ENCODE measurements around the gene PPAN.

The PPAN gene

DNA sequence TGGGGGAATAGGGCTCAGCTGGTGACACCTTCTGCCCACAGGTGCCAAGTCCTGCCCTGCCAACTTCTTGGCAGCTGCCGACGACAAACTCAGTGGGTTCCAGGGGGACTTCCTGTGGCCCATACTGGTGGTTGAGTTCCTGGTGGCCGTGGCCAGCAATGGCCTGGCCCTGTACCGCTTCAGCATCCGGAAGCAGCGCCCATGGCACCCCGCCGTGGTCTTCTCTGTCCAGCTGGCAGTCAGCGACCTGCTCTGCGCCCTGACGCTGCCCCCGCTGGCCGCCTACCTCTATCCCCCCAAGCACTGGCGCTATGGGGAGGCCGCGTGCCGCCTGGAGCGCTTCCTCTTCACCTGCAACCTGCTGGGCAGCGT is 7.4 kb downstream of the PPAN start:
- DNase-seq (ENCODE audit: low read depth in 2 of 3, low spot score in 2 of 3): no peak

DNA sequence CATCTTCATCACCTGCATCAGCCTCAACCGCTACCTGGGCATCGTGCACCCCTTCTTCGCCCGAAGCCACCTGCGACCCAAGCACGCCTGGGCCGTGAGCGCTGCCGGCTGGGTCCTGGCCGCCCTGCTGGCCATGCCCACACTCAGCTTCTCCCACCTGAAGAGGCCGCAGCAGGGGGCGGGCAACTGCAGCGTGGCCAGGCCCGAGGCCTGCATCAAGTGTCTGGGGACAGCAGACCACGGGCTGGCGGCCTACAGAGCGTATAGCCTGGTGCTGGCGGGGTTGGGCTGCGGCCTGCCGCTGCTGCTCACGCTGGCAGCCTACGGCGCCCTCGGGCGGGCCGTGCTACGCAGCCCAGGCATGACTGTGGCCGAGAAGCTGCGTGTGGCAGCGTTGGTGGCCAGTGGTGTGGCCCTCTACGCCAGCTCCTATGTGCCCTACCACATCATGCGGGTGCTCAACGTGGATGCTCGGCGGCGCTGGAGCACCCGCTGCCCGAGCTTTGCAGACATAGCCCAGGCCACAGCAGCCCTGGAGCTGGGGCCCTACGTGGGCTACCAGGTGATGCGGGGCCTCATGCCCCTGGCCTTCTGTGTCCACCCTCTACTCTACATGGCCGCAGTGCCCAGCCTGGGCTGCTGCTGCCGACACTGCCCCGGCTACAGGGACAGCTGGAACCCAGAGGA is 7.9 kb downstream of the PPAN start:
- DNase-seq (ENCODE audit: low read depth in 2 of 3, low spot score in 2 of 3): no peak

DNA sequence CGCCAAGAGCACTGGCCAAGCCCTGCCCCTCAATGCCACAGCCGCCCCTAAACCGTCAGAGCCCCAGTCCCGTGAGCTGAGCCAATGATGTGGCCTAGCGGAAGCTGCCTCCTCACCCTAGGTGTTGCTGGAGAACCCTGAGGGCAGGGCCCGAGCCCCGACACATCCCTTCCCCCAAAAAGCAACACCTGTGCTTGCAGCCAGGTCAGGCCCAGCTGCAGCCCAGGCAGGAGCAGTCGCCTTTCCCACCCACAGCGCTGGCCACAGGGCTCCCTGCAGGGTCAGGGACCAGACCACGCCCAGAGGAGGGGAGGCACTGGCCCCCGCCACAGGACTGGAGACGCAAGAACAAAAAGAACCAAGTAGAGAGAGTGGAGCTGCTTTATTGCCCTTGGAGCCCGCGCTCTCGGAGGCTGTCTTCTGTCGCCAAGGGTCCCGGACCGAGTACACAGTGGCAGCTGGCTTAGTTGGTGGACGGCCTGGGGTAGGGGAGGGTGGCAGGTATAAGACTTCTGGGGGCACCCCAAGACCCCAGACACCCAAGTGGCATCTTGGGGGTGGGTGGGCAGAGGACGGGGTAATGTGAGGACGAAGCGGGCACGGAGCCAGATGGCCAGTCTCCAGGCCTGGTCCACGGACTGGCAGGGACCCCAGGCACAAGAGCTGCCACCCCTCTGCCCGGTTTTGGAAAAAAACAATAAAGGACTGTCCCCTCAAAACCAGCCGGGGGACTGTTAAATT is 8.7 kb downstream of the PPAN start:
- DNase-seq (ENCODE audit: low read depth in 2 of 3, low spot score in 2 of 3): no peak

DNA sequence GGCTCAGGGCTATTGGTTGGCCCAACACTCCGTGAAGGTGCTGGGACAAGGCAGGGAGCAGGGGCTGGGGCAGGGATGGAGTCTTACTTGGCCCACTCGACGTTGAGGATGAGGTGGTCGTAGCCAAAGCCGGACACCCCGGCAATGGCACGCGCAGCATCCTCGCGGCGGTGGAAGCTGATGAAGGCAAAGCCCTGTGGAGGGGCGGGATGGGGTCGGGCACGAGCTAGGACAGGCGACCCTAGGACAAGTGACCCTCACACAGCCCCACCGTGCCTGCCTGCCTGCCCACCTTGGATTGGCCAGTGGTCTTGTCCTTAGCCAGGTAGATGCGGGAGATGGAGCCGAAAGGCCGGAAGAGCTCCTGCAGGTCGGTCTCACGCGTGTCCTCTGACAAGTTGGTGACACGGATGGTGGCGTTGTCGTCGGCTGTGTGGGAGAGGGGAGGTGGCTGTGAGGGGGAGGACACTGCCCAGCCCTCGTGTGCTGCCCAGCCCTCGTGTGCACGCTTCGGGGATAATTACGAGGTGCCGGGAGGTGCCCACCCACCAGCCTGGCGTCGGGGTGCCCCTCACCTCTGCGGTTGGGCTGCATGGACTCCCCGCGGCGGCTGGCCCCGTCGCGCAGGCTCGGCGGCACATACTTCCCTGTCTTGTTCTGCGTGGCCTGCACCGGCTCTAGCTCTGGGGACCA is 9.4 kb downstream of the PPAN start:
- no peak for DNase-seq (ENCODE audit: low read depth in 2 of 3, low spot score in 2 of 3)

DNA sequence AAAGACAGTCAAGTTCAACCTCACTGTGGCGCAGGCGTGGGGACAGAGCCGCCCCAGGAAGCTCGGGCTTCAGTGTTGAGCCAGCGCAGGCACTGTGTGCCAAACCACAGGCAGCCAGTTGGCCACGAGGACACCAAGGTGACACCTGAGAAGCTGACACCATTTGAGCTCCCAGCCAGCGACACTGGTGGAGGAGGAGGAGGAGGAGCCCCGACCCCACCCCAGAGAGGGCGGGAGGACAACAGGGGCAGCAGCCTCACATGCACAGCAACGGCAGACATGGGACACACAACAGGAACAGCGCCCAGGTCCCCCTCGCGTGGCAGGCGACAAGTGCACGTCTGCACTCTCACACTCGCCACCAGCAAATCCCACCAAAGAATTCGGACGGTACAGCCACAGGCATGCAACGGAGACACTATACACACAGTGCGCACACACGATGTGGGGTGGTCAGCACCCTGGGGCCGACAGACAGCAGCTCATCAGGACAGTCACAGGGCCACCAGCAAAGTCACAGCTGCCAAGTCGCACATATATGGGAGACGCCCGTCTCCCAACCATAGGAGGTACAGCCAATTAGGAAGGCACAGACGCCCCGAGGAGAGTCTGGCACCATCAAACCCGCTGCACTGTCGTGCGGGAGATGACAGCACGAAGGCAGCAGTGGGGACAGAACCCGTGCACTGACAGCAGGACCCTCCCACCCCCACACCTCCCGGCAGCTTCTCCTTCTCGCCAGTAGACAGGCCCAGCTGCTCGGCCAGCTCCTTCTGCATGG is 10.1 kb downstream of the PPAN start:
- no peak for DNase-seq (ENCODE audit: low read depth in 2 of 3, low spot score in 2 of 3)

DNA sequence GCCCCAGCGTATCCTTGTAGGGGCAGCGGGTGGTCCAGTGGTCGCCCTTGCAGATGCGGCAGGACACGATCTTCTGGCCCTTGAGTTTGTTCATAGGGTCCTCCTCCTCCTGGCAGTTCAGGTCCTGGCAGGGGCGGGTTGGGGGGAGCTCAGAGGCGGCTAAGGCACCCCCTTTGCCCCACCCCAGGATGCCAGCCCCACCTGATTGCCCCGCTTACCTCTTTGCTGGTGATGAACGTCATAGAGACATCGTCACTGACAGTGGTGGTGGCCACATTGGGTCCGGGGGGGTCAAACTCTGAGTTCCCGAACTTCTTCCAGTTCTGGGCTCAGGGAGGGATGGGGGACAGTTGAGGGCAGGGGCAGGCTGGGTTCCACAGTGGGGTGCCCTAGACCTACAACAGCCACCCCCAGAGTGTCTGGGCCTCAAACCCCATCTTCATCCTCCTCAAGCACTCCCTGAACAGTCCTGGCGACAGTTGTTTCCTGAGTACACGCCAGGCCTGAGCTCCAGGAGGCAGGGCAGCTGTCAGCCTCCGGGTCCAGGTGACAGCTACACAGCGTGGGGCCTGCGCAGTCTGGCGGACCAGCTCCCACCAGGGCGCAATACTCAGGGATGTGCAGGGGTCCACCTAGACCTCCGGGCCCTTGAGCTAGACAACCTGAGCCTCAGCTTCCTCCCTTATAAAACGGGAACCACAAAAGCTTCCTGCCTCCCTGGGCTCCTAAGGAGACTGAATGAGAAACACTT is 10.9 kb downstream of the PPAN start:
- DNase-seq (ENCODE audit: low read depth in 2 of 3, low spot score in 2 of 3): no peak

DNA sequence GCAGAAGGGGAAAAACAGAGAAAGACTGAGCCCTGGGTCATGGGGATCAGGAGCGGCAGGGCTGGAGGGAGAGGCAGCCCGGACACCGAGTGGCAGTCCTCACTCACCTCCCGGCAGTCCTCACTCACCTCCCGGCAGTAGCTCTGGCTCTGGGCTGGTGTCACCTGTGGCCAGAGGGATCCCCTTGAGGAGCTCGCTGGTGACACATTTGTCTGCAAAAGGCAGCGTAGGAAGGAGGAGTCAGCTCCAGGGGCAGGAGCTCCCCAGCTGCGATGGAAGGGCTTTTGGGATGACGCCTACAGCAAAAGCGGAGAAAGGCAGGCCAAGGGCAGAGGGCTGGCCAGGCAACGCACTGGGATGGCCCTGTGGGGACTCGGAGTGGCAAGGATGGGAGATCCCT is 12.8 kb downstream of the PPAN start:
- no peak for DNase-seq (ENCODE audit: low read depth in 2 of 3, low spot score in 2 of 3)

DNA sequence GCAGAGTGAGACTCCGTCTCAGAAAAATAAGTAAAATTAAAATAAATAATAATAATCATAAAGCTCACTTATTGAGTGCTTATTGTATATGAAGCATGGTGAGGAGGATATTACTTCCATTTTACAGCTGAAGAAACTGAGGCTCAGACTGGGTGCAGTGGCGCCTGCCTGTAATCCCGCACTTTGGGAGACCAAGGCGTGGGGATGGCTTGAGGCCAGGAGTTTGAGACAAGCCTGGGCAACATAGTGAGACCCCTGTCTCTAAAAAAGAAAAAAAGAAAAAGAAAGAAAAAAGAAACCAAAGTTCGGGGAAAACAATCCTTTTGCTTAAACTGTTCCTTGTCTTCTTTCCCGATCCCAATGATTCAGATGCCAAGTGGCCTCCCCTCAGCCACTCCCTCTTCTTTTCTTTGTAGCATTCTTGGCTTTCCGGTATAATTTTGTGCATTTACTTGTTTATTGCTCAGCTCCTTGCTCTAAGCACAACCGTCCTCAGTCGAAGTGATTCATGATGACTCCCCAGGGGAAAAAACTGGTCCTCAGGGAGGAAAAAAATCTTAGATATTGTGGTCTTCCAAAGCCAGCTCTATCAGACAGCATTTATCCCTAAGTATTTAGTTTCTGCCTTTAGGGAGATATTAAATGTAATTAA is 14.5 kb downstream of the PPAN start:
- no peak for DNase-seq (ENCODE audit: low read depth in 2 of 3, low spot score in 2 of 3)

DNA sequence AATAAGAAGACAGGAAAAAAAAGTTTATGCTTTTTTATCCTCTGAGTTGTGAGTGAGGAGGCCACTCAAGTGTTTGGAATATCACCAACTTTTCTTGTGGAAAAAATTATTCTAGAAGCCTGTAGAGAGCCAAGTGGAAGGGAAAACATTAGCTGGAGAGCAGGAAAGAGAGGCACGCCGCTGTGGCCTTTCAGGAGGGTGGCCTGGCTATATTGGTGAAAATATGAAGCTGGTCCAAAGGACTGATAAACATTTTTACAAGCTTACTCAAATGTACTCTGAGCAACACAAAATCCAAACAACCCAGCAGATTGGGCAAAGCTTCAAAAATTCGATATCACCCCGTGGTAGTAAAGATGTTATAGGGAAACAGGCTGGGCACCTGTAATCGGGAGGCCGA is 15.9 kb downstream of the PPAN start:
- no peak for DNase-seq (ENCODE audit: low read depth in 2 of 3, low spot score in 2 of 3)

DNA sequence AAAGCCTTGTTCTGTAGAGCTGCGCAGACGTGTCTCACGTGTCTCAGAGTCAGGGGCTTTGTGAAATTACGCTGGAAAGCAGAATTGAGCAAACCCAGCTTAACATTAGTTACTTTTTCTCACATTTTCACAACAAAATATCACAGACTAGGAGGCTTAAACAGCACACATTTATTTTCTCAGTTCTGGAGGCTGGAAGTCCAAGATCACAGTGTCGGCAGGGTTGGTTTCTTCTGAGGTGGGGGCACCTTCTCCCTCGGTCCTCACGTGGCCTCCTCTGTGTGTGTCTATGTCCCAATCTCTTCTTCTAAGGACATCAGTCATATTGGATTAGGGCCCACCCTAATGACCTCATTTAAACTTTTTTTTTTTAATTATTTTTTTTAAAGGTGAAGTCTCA is 18.3 kb downstream of the PPAN start:
- no peak for DNase-seq (ENCODE audit: low read depth in 2 of 3, low spot score in 2 of 3)

DNA sequence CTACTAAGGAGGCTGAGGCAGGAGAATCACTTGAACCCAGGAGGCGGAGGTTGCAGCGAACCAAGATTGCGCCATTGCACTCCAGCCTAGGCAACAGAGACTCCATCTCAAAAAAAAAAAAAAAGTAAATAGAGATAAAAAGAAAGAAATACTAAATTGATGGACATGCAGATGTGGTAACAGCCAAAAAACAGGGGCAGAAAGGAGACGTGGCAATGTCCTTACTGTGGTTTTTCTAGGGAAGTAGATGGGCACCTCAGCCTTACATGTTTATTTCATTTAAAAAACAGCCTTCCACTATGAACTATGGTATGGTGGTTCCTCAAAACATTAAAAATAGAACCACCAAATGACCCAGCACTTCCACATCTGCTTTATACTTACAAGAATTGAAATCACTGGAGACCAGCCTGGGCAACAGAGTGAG is 20.1 kb downstream of the PPAN start:
- no peak for DNase-seq (ENCODE audit: low read depth in 2 of 3, low spot score in 2 of 3)

DNA sequence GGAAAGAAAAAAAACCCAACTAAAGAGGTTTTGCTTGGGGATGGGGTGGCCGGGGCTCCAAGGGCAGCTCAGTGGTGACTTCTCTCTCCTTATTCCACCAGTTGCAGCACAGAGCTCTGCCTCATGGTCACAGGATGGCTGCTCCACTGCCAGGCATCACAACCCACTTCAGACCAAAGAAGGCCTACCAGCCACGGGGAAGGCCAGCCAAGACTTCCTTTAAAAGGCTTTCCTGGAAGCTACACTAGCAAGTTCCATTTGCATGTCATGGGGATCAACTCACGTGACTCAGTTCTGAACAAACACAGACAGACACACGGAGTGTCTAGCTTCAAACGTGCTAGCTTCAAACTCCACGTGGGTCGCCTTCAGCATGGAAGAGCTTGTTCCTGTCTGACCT is 26.7 kb downstream of the PPAN start:
- DNase-seq (ENCODE audit: low read depth in 2 of 3, low spot score in 2 of 3): no peak

DNA sequence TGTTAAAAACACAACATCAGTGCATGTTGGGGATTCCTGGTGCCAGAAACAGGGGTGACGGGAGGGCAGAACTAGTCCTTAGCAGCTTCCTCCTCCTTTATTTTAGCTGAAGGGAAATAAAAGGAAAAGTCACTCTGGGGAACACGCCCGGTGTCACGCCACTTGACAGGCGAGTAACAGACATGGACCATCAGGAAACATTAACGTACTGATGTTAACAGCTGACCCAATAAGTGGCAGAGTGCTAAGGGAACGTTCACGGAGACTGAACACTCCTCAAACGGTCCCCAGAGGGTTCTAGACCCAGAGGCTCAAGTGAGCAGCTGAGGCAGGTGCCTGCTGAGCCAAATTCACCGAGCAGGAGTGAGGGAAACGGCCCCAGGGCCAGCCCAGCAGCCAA is 27.4 kb downstream of the PPAN start:
- DNase-seq (ENCODE audit: low read depth in 2 of 3, low spot score in 2 of 3): no peak

DNA sequence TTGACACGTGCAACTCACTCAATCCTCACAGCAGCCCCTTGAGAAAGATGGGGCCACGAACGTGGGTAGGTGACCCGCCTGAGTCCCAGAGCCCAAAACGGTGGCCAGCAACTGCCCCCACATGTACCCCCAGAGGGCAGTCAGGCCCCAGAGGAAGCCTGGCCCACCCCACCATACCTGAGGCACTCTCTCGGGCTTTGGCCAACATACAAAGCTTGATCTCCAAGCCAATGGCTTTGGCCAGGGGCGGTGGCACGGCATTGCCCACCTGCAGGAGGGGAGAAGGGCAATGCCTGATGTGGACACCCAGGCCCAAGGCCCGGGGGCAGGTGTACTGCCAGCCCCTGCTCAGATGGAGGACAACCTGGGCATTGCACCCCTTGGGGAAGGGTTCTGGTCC is 27.9 kb downstream of the PPAN start:
- no peak for DNase-seq (ENCODE audit: low read depth in 2 of 3, low spot score in 2 of 3)

DNA sequence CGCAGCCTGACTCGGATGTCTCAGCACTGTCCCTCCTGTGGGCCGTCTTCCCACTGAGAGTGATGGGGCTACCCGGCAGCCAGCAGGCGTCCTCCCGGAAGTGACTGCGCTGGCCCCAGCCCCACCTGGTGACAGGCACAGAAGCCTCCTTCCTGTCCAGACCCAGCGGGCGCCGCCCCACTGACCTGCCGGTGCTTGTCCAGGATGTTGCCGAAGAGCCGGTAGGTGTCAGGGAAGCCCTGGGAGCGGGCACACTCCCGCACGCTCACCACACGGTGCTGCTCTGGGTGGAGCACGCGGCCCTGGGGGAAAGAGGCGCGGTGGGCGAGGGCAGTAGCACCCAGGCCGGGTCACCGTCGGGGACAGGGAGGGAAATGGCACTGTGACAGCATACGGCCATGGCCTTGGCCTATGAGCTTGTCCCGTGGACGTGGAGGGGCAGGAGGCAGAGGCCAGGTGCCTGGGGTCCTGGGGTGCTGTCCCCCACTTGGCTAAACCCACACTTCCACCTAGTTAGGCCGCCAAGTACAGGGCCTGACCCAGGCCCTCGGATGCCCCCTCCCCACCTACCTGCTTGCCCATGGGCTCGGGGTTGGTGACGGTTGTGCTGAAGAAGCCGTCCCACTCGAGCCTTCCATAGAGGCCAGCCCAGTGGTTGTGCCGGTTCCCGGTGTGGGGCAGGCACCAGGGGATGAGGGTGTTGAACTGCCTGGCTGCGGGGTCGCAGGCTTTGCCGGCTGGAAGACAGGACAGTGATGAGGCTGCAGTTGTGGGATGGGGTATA is 29.6 kb downstream of the PPAN start:
- DNase-seq (ENCODE audit: low read depth in 2 of 3, low spot score in 2 of 3): no peak

DNA sequence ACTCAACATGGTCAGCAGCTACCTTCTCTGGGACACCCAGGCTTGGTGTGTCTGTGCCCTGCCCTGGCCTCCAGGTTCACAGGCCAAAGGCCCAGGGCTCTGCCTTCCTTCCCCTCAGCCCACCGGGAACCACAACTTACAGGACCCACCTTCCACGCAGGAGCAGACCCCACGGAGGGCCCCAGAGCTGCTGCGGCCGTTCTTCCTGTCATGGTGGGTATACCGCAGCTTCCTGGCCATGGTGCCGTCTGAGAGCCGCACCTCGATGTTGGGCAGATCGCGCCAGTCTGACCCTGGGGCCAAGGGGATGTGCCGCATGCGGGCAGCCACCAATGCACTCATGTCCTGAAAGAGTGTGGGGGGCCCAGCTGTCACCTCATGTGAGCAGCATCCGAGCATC is 30.8 kb downstream of the PPAN start:
- DNase-seq (ENCODE audit: low read depth in 2 of 3, low spot score in 2 of 3): no peak

DNA sequence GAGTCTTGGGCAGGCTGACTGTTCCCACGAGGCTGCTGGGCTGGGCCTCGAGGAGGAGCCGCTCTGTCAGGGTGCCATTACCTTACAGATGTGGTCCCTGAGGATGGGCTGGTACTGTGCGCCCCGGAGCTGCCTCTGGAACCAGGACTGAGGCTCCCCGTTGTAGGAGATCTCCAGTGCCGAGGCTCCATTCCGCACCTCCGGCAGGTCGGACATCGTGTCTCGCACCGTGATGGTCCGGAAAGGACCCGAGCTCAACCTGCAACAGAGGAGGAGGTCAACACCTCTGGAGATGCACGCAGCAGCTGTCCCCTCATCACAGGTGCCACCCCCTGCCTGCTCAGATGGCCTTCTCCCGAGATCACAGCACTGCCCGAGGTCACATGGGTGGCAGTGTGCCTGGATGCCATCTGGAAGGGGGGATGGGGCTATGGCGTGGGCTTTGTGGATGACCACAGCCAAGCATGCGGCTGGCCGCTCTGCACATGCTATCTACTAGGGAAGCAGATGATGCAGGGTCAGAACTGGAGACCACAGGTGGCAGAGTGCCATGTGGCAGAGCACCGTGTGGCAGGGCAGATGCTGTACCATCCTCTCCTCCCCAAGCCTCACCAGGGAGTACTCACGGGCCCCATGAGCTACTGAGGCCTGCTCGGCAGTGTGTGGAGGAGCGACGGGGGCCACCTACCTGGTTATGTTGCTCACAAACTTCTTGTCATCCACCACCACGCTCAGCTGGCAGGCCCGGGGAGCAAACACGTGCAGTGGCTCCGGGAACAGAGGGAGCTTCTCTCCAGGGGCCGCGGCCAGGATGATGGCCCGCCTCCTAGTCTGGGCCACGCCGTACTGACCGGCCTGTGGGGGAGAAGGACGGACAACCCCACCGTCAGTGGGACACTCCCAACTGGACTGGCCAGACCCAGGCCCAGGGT is 31.9 kb downstream of the PPAN start:
- DNase-seq (ENCODE audit: low read depth in 2 of 3, low spot score in 2 of 3): no peak
